Naive thymus-derived CD8-positive, alpha-beta T cell (primary cell): ENCODE results near the gene C12orf60. TPM values are rescaled to one million over a fixed set of nuclear protein-coding genes. Genes with fewer than 3 reads are reported as not detected.

Experiments
- ATAC-seq, 2 donors: fragments of 150-1000 bp; cut with Tn5 transposase in 1 of 2; sonication (Bioruptor Pico), chemical (Tn5 transposase) in 1 of 2; 1 replicate in 1 of 2; 2 replicates in 1 of 2; pipeline ENCODE4 v1.10.0; 2021; ENCODE audit warnings: mild to moderate bottlenecking in 2 of 2, moderate library complexity in 2 of 2
- POLR2A ChIA-PET: fragments of 350-600 bp; sonication (Branson Sonifier 250); formaldehyde crosslinking; loops from one replicate; lab custom pipeline; 2021; ENCODE audit warnings: antibody characterized with exemption; lab: Charles Lee
- DNase-seq, 10 donors: peaks; one replicate each; pipeline versions ENCODE4 v3.0.0 to v3.0.0-alpha.2; 2020 to 2022
- H3K27ac Mint-ChIP-seq, 10 donors: one replicate each; pipeline ENCODE4 v1.8.0; 2020 to 2022; ENCODE audit warnings: mild to moderate bottlenecking in 10 of 10, mixed read lengths in 10 of 10, moderate library complexity in 4 of 10, inconsistent platforms in 1 of 10
- H3K27me3 Mint-ChIP-seq, 5 donors: one replicate each; pipeline ENCODE4 v1.8.0; 2021 to 2022; ENCODE audit warnings: mixed read lengths in 5 of 5
- H3K36me3 Mint-ChIP-seq, 3 donors: one replicate each; pipeline ENCODE4 v1.8.0; 2020 to 2022; ENCODE audit warnings: mixed read lengths in 3 of 3, mild to moderate bottlenecking in 2 of 3, inconsistent platforms in 1 of 3
- H3K4me1 Mint-ChIP-seq, 4 donors: one replicate each; pipeline ENCODE4 v1.8.0; 2021 to 2022; ENCODE audit warnings: mixed read lengths in 4 of 4
- H3K4me3 Mint-ChIP-seq, 10 donors: one replicate each; pipeline ENCODE4 v1.8.0; 2020 to 2022; ENCODE audit warnings: mild to moderate bottlenecking in 10 of 10, mixed read lengths in 10 of 10, moderate library complexity in 6 of 10, inconsistent platforms in 1 of 10
- H3K9me3 Mint-ChIP-seq, 9 donors: one replicate each; pipeline ENCODE4 v1.8.0; 2020 to 2022; ENCODE audit warnings: mixed read lengths in 9 of 9, mild to moderate bottlenecking in 3 of 9, inconsistent platforms in 1 of 9, moderate library complexity in 1 of 9
- polyA plus RNA-seq, 3 donors: library from polyadenylated mRNA; unstranded; fragments of 300-500 nt; fragmentation: Illumina TruSeq; gene quantifications; one replicate each; pipeline ENCODE4 v1.2.3, GENCODE V29; 2021
- total RNA-seq, 8 experiments: library from RNA in 2 of 8; stranded (reverse) in 2 of 8; gene quantifications; one replicate each; pipeline ENCODE4 v1.2.3 and lab custom pipeline; 2021 to 2026

C12orf60 gene
- total and polyA plus RNA-seq, 5 experiments from 2014 or later = 0.71 to 2.5 (median 1.3) TPM

DNA sequence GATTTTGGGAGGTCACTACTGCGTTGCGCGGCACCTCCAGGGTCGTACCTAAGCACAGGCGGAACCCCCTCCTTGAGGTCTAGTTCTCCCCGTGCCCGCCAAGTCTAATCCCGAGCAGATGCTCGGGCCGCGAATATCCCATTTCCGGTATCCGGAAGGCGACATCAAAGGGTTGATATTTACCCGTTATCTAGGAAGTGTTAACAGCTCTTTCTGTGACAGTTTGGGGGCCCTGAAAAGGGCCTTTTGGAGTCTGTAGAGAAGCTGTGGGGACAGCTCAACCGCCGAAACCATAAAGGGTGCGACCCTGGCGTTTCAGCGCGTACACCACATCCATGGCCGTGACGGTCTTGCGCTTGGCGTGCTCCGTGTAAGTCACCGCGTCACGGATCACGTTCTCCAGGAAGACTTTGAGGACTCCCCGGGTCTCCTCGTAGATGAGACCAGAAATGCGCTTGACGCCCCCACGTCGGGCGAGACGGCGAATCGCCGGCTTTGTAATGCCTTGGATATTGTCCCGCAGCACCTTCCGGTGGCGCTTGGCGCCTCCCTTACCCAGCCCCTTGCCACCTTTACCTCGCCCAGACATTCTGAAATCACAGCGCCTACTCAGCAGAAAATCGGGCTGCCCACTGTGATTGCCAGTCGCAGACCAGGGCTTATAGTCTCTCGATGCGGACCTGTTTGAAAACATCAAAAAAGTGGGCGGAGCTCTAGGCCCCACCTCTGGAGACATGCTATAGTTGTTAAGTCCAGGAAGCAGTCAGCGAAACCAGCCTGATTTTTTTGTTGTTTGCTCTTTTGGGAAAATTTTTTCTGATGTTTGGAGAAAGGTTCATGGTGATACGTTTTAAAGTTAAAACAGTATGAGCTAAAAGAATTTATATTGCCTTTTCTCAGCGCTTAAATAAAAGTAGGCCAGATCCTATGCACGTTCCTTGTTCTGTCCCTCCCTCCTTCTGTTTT, 32.7 kb upstream of the C12orf60 start:
- peak overlapping the region; percentile 89 to 98 (median 96) for H3K4me3 Mint-ChIP-seq
- H3K4me1 Mint-ChIP-seq = peaks cover 38 to 81% (median 57%) of the 10 kb centered on the region in 4 donors
- peaks cover 0 to 3% (median 0%) of the 10 kb centered on the region in 5 donors for H3K27me3 Mint-ChIP-seq
- DNase-seq = peak; percentile 73 to 98 (median 96)
- peaks cover 0 to 20% (median 12%) of the 10 kb centered on the region in 9 donors for H3K9me3 Mint-ChIP-seq
- ATAC-seq = peak; percentile 29 to 41
- POLR2A ChIA-PET = interaction anchor here (0.5 to 8.3 kb wide), 36 partner anchors 8 to 1956 kb away, joined by 3 to 223 read pairs (median 6); partner anchors contain the start of genes ARHGDIB, ATF7IP, C12orf60 and DERA
- H3K27ac Mint-ChIP-seq = peak overlapping the region; percentile 99 to 100 (median 99)
- H3K36me3 Mint-ChIP-seq = peaks cover 26 to 29% (median 27%) of the 10 kb centered on the region in 3 donors

DNA sequence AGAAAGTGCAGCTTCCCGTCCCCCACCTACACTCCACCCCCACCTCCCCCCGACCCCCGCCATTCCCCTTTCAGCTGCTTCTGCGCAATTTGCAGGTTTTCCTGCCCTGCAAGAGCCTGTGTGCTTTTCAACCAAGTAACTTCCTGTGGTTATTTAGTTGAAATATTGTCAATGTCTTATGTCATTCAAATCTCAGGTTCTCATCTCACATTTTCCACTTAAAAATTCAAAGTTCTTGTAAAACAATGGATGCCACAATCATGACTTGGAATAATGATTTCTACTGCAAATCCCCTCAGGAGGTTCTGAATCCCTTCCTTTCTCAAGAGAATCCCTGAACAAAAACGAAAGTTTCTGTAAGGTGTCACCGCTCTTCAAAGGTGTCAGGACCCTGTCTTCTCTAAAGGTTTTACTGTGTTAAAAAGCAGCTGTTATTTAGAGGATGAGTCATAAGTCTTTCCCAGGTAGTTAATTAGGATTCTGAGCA, 31.8 kb upstream of the C12orf60 start:
- ATAC-seq = peak in 1 of 2 donors; percentile 3
- H3K27me3 Mint-ChIP-seq = peaks cover 0 to 3% (median 0%) of the 10 kb centered on the region in 5 donors
- POLR2A ChIA-PET = interaction anchor here (0.5 to 8.3 kb wide), 26 partner anchors 11 to 1957 kb away, joined by 3 to 223 read pairs (median 6); partner anchors contain the start of genes ARHGDIB, ATF7IP, C12orf60 and DERA

DNA sequence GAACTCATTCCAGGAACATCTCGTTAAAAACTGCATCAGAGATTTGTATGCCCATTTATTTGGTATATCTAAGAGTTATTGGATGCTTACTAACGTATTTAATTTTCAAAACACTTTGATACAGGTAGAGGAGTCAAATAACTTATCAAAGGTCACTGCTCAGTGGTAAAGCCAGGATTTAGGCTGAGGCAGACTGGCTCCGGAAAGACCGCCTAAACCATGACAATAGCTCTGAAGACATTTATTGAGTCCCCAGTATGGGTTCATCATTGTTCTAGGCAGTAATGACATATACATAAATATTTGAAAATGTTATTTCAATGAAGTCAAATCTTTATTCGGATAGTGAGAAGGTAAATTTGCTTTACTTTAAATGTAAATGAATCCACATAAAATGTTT, 30.5 kb upstream of the C12orf60 start:
- peaks cover 0 to 3% (median 0%) of the 10 kb centered on the region in 5 donors for H3K27me3 Mint-ChIP-seq
- peaks cover 6 to 12% (median 8%) of the 10 kb centered on the region in 3 donors for H3K36me3 Mint-ChIP-seq
- POLR2A ChIA-PET = interaction anchor here (0.7 to 8.3 kb wide), 9 partner anchors 13 to 411 kb away, joined by 3 to 223 read pairs (median 4); partner anchors contain the start of genes ARHGDIB, C12orf60 and WBP11
- peak overlapping the region; percentile 89 to 100 (median 98) for H3K27ac Mint-ChIP-seq
- peak overlapping the region; percentile 91 to 100 (median 98) for H3K4me3 Mint-ChIP-seq
- H3K9me3 Mint-ChIP-seq = peaks cover 0 to 3% (median 0%) of the 10 kb centered on the region in 9 donors
- ATAC-seq (no peak), DNase-seq (no peak)
- H3K4me1 Mint-ChIP-seq = peaks cover 38 to 72% (median 55%) of the 10 kb centered on the region in 4 donors

More for the DNA sequence above, 31.8 kb upstream of the C12orf60 start:
- peaks cover 0 to 12% (median 5%) of the 10 kb centered on the region in 9 donors for H3K9me3 Mint-ChIP-seq
- H3K27ac Mint-ChIP-seq = peak overlapping the region; percentile 87 to 100 (median 99)
- H3K4me1 Mint-ChIP-seq = peaks cover 40 to 82% (median 65%) of the 10 kb centered on the region in 4 donors
- peaks cover 18 to 23% (median 20%) of the 10 kb centered on the region in 3 donors for H3K36me3 Mint-ChIP-seq
- H3K4me3 Mint-ChIP-seq = peak overlapping the region; percentile 89 to 98 (median 96)
- peak; percentile 31 to 83 (median 64) for DNase-seq

DNA sequence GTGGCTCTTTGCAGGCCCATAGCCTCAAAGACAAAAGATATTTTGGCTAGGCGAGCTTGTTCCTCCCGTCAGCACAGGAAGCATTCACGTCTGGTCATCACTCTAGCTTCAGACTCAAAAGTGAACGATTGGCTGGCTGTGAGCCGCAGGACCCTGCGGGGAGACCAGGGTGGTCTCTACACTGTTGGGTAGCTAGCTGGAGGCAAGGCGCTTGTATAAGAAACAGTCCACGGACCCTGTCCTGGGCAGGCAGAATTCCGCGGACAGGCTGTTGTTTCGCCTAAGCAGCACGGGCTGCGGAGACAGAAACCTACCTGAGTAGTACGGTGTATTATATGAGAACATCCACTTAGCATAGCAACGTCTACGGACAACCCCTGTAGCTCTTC, 29.8 kb upstream of the C12orf60 start:
- POLR2A ChIA-PET = interaction anchor here (0.9 to 8.3 kb wide), 12 partner anchors 10 to 516 kb away, joined by 4 to 223 read pairs (median 5); partner anchors contain the start of genes ARHGDIB, ATF7IP, C12orf60 and WBP11
- Mint-ChIP-seq H3K4me1 (peaks cover 37 to 65% (median 52%) of the 10 kb centered on the region in 4 donors), H3K9me3 (peaks cover 0 to 3% (median 0%) of the 10 kb centered on the region in 9 donors), H3K4me3 (peak overlapping the region; percentile 91 to 100 (median 98)), H3K27me3 (peaks cover 0 to 3% (median 0%) of the 10 kb centered on the region in 5 donors), H3K27ac (peak overlapping the region; percentile 89 to 99 (median 97)), H3K36me3 (peaks cover 2 to 10% (median 4%) of the 10 kb centered on the region in 3 donors)
- peak; percentile 1 to 9 for ATAC-seq
- peak in 3 of 10 donors; percentile 11 to 67 (median 18) for DNase-seq

DNA sequence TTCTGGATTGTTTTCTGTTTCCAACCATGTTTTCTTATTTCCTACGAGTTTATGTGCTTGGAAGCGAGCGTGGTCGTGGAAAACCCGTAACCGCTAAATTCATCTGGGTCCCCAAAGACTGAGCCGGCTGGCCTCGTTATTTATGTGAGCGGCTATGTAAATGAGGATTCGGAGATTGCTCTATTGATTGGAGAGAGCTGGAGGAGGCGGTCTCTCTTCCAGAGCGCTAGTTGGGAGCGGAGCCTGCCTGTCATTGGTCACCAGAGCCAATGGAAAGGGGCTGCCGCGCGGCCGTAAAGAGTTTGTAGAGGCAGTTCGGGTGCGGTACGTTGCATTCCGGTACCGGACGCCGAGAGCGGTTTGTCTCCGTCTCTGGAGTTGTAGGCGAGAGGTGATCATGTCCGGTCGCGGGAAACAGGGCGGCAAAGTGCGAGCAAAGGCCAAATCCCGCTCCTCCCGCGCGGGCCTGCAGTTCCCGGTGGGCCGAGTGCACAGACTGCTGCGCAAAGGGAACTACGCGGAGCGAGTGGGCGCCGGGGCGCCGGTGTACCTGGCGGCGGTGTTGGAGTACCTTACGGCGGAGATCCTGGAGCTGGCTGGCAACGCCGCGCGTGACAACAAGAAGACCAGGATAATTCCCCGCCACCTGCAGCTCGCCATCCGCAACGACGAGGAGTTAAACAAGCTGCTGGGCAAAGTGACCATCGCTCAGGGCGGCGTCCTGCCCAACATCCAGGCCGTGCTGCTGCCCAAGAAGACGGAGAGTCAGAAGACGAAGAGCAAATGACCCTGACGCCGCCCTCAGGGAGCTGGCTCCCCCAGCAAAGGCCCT, 29.2 kb upstream of the C12orf60 start:
- ATAC-seq = peak; percentile 58 to 63
- Mint-ChIP-seq H3K9me3 (peaks cover 0 to 3% (median 0%) of the 10 kb centered on the region in 9 donors), H3K27ac (peak overlapping the region; percentile 89 to 99 (median 97)), H3K4me1 (peaks cover 34 to 59% (median 48%) of the 10 kb centered on the region in 4 donors), H3K27me3 (peaks cover 0 to 3% (median 0%) of the 10 kb centered on the region in 5 donors), H3K4me3 (peak overlapping the region; percentile 91 to 100 (median 98)), H3K36me3 (peaks cover 0 to 7% (median 0%) of the 10 kb centered on the region in 3 donors)
- peak; percentile 72 to 95 (median 88) for DNase-seq
- POLR2A ChIA-PET = interaction anchor here (0.6 to 8.3 kb wide), 17 partner anchors 10 to 517 kb away, joined by 3 to 223 read pairs (median 4); partner anchors contain the start of genes ARHGDIB, ATF7IP, C12orf60 and WBP11

DNA sequence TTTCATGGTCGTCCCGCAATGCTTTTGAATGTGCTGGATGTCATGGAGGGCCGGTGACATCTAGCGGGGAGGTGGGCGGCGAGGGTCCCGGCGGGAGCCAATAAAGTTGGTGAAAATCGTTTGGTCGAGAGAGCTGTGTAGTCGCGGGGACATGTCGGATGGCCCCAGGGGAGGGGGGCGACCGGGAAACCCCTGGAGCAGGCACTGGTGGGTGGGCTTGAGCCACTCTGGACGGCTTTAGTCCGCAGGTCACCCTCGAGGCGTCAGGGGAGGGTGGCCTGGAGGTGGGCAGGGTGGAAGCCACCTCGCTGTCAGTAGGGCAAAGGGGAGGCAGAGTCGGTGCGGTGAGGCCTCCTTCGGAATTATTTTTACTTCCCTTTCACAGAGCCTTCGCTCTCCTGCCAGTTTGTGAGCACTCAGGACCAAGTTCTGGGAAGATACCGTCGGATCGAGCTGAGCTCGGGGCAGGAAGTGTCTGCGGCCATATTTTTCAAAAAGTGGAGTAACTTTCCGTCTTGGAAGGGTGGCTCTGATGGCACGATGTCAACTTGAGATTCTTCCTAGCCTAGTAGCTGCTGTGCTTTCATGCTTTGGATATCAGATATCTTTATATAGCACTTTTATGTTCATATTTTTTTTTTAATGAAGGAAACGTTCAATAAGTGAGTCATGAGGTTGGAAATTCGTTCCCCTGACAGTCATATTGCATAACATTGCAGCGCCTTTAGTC, 28.4 kb upstream of the C12orf60 start:
- ATAC-seq (no peak), DNase-seq (peak in 9 of 10 donors; percentile 4 to 65 (median 21))
- Mint-ChIP-seq H3K27ac (peak overlapping the region; percentile 89 to 99 (median 97)), H3K36me3 (peaks cover 0 to 7% (median 0%) of the 10 kb centered on the region in 3 donors), H3K9me3 (peaks cover 0 to 3% (median 0%) of the 10 kb centered on the region in 9 donors), H3K27me3 (peaks cover 0 to 3% (median 0%) of the 10 kb centered on the region in 5 donors), H3K4me1 (peaks cover 30 to 56% (median 50%) of the 10 kb centered on the region in 4 donors), H3K4me3 (peak overlapping the region; percentile 91 to 100 (median 98))
- POLR2A ChIA-PET = interaction anchor here (0.6 to 8.3 kb wide), 15 partner anchors 8 to 517 kb away, joined by 3 to 223 read pairs (median 5); partner anchors contain the start of genes ARHGDIB, ATF7IP, C12orf60 and WBP11

DNA sequence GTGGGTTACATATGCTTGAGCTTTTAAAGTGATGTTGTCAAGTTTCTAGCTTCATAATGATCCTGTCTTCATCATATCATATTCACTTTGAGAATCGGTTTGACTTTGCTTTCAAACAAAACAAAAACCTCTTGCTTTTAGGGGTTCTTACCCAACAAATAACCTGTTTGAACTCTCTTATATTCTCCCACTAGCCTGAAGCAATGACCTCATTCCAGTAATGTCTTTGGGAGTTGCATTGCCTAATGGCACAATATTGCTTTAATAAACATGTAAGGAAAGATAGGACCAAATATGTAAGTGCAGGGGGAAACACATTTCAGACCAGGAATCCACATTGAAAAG, 27.9 kb upstream of the C12orf60 start:
- Mint-ChIP-seq H3K27ac (peak overlapping the region; percentile 89 to 99 (median 97)), H3K9me3 (peaks cover 0 to 3% (median 0%) of the 10 kb centered on the region in 9 donors), H3K36me3 (peaks cover 0 to 2% (median 0%) of the 10 kb centered on the region in 3 donors), H3K4me1 (peaks cover 30 to 58% (median 54%) of the 10 kb centered on the region in 4 donors), H3K27me3 (peaks cover 0 to 3% (median 0%) of the 10 kb centered on the region in 5 donors), H3K4me3 (peak overlapping the region; percentile 91 to 100 (median 98))
- ATAC-seq (no peak), DNase-seq (no peak)
- POLR2A ChIA-PET = interaction anchor here (0.9 to 8.3 kb wide), 3 partner anchors 9 to 36 kb away, joined by 4 to 223 read pairs (median 4); partner anchors contain the start of genes C12orf60 and WBP11

DNA sequence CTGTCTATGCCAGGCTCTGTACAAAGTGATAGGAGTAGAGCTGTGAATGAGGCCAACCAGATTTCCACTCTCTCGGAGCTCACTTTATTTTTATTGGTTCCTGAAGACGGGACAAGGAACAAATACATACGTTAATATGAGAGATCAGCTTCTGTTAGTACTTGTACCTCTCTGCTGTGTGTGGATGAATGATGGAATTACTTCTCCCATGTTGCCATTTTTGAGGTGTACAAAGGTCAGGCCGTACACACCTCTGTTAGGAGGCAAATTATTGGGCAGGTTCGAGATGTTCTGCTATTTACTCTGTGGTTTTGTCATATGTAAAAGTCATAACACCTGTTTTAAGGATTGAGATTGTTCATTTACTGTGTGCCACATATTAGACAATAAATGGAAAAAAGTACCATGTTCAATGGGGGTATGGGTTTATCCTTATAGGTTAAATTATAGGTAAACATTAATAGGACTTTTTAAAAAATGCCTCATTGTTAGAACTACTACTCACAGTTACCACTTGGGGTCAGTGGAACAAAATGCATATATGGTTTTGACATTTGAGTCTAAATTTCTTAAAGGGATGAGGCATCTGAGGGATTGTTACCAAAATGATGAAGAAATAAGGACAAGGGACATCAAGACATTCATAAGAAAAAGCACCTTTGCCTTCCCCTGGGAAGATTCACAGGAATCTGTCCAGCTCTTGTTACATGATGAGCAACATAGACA, 27.1 kb upstream of the C12orf60 start:
- DNase-seq = peak in 1 of 10 donors; percentile 15
- no peaks in the 10 kb centered on the region for H3K36me3 Mint-ChIP-seq
- H3K4me1 Mint-ChIP-seq = peaks cover 25 to 54% (median 53%) of the 10 kb centered on the region in 4 donors
- peak overlapping the region in 8 of 10 donors; percentile 7 to 100 (median 93) for H3K4me3 Mint-ChIP-seq
- H3K27me3 Mint-ChIP-seq = no peaks in the 10 kb centered on the region
- ATAC-seq = no peak
- POLR2A ChIA-PET = interaction anchor here (1.2 to 8.3 kb wide), 2 partner anchors 9 to 28 kb away, joined by 4 to 223 read pairs; partner anchors contain the start of genes C12orf60 and WBP11
- peaks cover 0 to 3% (median 0%) of the 10 kb centered on the region in 9 donors for H3K9me3 Mint-ChIP-seq
- peak overlapping the region in 7 of 10 donors; percentile 31 to 99 (median 96) for H3K27ac Mint-ChIP-seq

DNA sequence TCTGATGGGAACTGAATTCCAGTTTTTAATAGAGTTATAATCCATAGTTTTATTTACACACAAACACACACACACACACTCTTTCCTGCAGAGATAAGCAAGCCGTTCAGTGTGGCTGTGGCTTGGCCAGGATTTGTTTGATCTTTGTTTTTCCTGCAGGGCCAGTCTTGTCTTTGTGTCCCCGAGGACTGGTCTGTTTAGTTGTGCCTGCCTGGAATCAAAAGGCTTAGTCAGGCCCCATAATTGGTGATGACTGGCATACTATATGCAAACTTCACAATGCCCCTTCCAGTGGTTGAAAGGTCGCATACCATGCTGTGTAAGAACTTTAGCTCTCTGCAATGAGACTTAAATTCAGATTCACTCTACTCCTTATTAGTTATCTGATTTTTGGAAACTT, 26.2 kb upstream of the C12orf60 start:
- no peaks in the 10 kb centered on the region for H3K36me3 Mint-ChIP-seq
- H3K27ac Mint-ChIP-seq = peak overlapping the region in 1 of 10 donors; percentile 89
- H3K4me1 Mint-ChIP-seq = peaks cover 20 to 48% (median 45%) of the 10 kb centered on the region in 4 donors
- POLR2A ChIA-PET = interaction anchor here (1.2 kb wide), 1 partner anchor 8 kb away, joined by 4 read pairs; no protein-coding TSS in a partner anchor
- DNase-seq = no peak
- H3K27me3 Mint-ChIP-seq = no peaks in the 10 kb centered on the region
- ATAC-seq = no peak
- H3K9me3 Mint-ChIP-seq = peaks cover 0 to under 1% (median 0%) of the 10 kb centered on the region in 9 donors
- peak overlapping the region in 1 of 10 donors; percentile 38 for H3K4me3 Mint-ChIP-seq
